Progenitor cell of endocrine pancreas (in vitro differentiated cells): Measurements from ENCODE around the gene LAMA2. TPM values are rescaled to one million over a fixed set of nuclear protein-coding genes. Genes with fewer than 3 reads are reported as not detected.

Source experiments
- DNase-seq: peaks from one replicate; pipeline ENCODE4 v3.0.0; 2021; ENCODE audit warnings: low spot score; ENCODE audit not compliant: unreplicated experiment
- H3K27ac Mint-ChIP-seq: 2 replicates; pipeline ENCODE4 v1.8.0; 2021; ENCODE audit warnings: mild to moderate bottlenecking, moderate library complexity, mixed read lengths
- H3K27me3 Mint-ChIP-seq: 2 replicates; pipeline ENCODE4 v1.8.0; 2021; ENCODE audit warnings: mixed read lengths
- H3K36me3 Mint-ChIP-seq: 2 replicates; pipeline ENCODE4 v1.8.0; 2022; ENCODE audit warnings: mixed read lengths; ENCODE audit not compliant: insufficient read depth
- H3K4me1 Mint-ChIP-seq: 2 replicates; pipeline ENCODE4 v1.8.0; 2021; ENCODE audit warnings: low read depth, mixed read lengths
- H3K4me3 Mint-ChIP-seq: 2 replicates; pipeline ENCODE4 v1.8.0; 2021; ENCODE audit warnings: low read depth, mild to moderate bottlenecking, moderate library complexity, mixed read lengths
- H3K9me3 Mint-ChIP-seq: 2 replicates; pipeline ENCODE4 v1.8.0; 2021; ENCODE audit warnings: low read depth, mixed read lengths
- total RNA-seq: library from RNA; stranded (reverse); gene quantifications from 2 replicates; pipeline ENCODE4 v1.2.1, GENCODE V29; 2021
- TF ChIP-seq, protein P1 (sequence below): fragments of 200-600 bp; sonication (generic); IDR thresholded peaks from one replicate; pipeline ENCODE4 v1.5.0; 2021; ENCODE audit warnings: antibody characterized with exemption, mild to moderate bottlenecking; ENCODE audit not compliant: unreplicated experiment

Gene LAMA2
- total RNA-seq, 1 donor from 2014 or later: 0.22 TPM

DNA sequence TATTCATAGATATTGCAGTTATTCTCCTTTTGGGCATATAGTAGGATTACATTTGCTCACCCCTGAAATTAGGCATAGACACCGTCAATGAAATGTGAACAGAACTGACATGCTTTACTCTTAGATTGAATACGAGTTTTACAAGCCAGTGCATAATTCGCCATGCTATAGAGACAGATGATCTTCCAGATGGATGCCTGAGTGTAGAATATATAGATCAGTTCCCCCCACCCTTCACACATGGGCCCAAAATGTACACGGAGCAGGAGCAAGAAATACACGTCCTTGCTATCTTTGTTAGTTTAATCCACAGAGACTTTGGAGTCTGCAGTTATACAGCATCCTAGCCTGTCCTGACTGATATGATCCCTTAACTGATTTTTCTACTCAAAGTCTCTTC lies 47.4 kb downstream of the LAMA2 start:
- TF ChIP-seq, protein P1, sequence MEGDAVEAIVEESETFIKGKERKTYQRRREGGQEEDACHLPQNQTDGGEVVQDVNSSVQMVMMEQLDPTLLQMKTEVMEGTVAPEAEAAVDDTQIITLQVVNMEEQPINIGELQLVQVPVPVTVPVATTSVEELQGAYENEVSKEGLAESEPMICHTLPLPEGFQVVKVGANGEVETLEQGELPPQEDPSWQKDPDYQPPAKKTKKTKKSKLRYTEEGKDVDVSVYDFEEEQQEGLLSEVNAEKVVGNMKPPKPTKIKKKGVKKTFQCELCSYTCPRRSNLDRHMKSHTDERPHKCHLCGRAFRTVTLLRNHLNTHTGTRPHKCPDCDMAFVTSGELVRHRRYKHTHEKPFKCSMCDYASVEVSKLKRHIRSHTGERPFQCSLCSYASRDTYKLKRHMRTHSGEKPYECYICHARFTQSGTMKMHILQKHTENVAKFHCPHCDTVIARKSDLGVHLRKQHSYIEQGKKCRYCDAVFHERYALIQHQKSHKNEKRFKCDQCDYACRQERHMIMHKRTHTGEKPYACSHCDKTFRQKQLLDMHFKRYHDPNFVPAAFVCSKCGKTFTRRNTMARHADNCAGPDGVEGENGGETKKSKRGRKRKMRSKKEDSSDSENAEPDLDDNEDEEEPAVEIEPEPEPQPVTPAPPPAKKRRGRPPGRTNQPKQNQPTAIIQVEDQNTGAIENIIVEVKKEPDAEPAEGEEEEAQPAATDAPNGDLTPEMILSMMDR: no peak
- H3K36me3 Mint-ChIP-seq: no peaks in the 10 kb centered on the region
- no peak overlapping the region for H3K27ac Mint-ChIP-seq
- no peak for DNase-seq
- H3K4me3 Mint-ChIP-seq: no peak overlapping the region
- H3K9me3 Mint-ChIP-seq: no peaks in the 10 kb centered on the region
- no peaks in the 10 kb centered on the region for H3K27me3 Mint-ChIP-seq
- H3K4me1 Mint-ChIP-seq: no peaks in the 10 kb centered on the region

DNA sequence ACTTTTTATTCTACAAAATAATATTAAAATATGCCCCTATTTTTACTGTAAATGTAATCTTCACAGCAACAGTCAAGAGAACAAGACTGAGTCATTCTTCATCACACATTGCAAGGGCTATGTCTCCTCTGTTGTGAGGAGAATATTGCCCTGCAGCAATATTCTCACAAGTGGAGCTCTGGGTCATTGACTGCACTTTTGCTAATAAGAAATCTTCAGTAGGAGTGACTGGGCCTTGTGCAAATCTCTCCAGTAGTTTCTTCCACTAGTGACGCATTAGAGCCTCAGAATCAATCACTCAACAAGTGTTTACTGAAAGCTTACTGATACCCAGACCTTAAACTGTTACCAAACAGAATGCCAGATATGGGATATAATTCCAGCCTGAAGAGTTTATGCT lies 49.1 kb downstream of the LAMA2 start:
- TF ChIP-seq, protein P1: no peak
- no peaks in the 10 kb centered on the region for H3K9me3 Mint-ChIP-seq

DNA sequence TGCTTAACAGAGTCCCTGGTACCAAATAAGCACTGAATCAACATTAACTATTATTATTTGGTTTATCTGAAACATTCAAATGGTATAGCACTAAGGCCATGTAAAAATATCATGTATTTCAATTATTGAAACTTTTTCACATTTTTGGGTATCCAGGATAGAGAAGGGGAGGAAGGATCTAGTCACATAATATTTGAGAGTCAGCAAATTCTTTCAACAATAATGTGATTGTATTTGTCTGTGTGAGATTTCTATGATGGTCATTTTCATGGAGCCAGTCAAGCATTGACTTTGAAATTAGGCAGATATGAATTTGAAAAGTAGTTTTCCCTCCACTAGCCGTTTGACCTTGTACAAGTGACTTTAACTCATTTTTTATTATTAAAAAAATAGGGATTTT lies 67.9 kb downstream of the LAMA2 start:
- TF ChIP-seq, protein P1: no peak
- no peak for DNase-seq
- Mint-ChIP-seq H3K4me3 (no peak overlapping the region), H3K9me3 (no peaks in the 10 kb centered on the region), H3K27ac (no peak overlapping the region), H3K27me3 (no peaks in the 10 kb centered on the region), H3K36me3 (no peaks in the 10 kb centered on the region), H3K4me1 (no peaks in the 10 kb centered on the region)

More for the DNA sequence above, 49.1 kb downstream of the LAMA2 start:
- H3K4me1 Mint-ChIP-seq: no peaks in the 10 kb centered on the region
- no peaks in the 10 kb centered on the region for H3K36me3 Mint-ChIP-seq
- no peaks in the 10 kb centered on the region for H3K27me3 Mint-ChIP-seq
- H3K27ac Mint-ChIP-seq: no peak overlapping the region
- no peak for DNase-seq
- H3K4me3 Mint-ChIP-seq: no peak overlapping the region

DNA sequence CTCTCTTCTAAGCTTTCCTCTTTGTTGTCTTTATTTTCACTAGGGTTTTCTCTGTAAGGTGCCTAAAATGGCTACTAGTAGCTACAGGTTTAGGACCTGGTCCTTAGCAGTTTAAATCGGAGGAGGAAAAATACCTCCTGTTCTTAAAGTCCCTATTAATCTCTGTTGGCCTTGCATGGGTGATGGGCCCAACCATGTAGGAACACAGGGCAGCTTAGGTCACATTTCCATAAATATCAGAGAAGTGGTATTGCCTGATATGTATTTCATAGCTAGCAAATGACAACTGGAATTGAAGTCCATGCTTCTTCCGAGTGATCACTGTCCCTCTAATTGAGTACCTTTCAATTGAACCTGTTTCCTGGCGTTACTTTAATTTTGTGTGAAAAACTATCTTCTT lies 70.0 kb downstream of the LAMA2 start:
- H3K4me1 Mint-ChIP-seq: no peaks in the 10 kb centered on the region

DNA sequence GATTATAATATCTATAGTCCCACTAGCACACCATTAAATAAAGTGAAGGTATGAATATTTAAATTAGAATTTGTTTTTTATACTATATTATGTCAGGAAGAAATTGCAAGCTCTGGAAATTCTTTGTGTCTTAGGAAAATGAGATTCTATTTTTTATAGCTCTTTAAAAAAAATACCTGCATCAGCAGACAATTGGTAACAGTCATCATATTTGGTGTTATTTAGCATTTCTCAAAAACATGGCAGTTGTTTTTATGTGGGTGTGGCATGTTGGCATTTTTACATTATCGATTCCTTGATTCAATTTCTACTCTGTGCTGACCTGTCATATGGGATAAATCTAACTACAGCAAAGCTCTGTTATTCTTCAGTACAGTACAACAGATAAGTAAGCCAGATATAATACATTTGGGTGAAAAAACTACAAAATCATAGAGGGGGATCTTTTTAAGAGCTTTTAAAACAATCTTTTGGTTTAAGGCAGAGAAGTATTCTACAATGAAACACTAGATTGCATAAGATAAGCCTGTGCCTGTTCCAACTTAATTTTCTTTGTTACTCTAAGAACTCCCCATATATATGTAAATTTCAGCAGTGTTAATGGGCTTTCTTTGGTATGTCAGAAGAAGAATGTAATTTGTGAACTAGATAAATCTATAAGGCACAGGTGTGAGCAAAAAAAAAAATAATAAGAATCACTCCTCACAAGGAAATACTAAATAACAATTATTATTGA lies 71.5 kb downstream of the LAMA2 start:
- Mint-ChIP-seq H3K27ac (no peak overlapping the region), H3K36me3 (no peaks in the 10 kb centered on the region), H3K4me1 (no peaks in the 10 kb centered on the region), H3K9me3 (no peaks in the 10 kb centered on the region), H3K4me3 (no peak overlapping the region), H3K27me3 (peaks cover 3% of the 10 kb centered on the region)
- TF ChIP-seq, protein P1: no peak
- no peak for DNase-seq

More for the DNA sequence above, 70.0 kb downstream of the LAMA2 start:
- DNase-seq: no peak
- Mint-ChIP-seq H3K36me3 (no peaks in the 10 kb centered on the region), H3K27ac (no peak overlapping the region), H3K27me3 (no peaks in the 10 kb centered on the region), H3K9me3 (no peaks in the 10 kb centered on the region), H3K4me3 (no peak overlapping the region)
- TF ChIP-seq, protein P1: no peak
